Pulmonary artery endothelial cell (primary cell): ENCODE results near the gene MRPS30. TPM values are rescaled to one million over a fixed set of nuclear protein-coding genes. Genes with fewer than 3 reads are reported as not detected.
"Not testable (repeated sequence)": the region's sequence is repeated elsewhere in the genome, so short reads cannot be mapped to it uniquely, and the experiment has no call there.

ENCODE experiments used
- DNase-seq: peaks from one replicate; pipeline ENCODE4 v3.0.0-alpha.2; 2011; ENCODE audit warnings: low read depth, low spot score
- total RNA-seq: library from RNA; depleted of rRNA; stranded (reverse); fragments of >200 nt; gene quantifications from 2 replicates; pipeline ENCODE4 v1.2.3, GENCODE V29; 2014

The MRPS30 gene
- total RNA-seq, 1 donor from 2014 or later, result 61.0 TPM

DNA sequence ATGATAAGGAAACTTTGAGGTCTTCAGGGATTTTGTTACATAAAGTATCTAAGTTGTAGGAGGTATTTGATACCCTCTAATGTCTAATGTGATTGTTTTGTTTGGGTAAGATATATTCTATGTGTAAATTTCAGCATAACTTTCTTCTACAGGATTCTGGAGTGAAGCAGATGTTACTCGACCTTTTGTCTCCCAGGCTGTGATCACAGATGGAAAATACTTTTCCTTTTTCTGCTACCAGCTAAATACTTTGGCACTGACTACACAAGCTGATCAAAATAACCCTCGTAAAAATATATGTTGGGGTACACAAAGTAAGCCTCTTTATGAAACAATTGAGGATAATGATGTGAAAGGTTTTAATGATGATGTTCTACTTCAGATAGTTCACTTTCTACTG lies 6.0 kb downstream of the MRPS30 start:
- no peak for DNase-seq

DNA sequence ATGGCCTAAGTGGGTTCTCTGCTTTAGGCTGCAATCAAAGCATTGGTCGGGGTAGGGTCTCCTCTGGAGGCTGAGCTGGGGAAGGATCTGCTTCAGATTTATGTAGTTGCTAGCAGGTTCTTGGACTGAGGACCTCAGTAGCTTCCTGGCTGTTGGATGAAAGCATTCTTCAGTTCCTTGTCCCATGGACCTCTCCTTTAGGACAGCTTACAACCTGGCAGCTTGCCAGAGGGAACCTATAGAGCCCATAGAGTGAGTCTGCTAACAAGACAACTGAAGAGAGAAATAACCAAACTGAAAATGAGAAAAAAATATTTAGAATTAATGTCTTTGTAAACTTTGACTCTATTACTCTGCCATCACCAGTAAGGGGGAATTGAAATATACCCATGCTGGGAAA lies 12.4 kb downstream of the MRPS30 start:
- DNase-seq, result no peak

DNA sequence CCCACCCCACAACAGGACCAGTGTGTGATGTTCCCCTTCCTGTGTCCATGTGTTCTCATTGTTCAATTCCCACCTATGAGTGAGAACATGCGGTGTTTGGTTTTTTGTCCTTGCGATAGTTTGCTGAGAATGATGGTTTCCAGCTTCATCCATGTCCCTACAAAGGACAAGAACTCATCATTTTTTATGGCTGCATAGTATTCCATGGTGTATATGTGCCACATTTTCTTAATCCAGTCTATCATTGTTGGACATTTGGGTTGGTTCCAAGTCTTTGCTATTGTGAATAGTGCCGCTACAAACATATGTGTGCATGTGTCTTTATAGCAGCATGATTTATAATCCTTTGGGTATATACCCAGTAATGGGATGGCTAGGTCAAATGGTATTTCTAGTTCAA lies 15.9 kb downstream of the MRPS30 start:
- DNase-seq, result not testable (repeated sequence)

- DNase-seq, result no peak
Observed at GRCh38 chr5:44827681-44828080, 18.9 kb downstream of the MRPS30 start.

GRCh38 chr5:44828719-44829118 lies 20.0 kb downstream of the MRPS30 start:
- DNase-seq, result no peak

GRCh38 chr5:44830951-44831350 lies 22.2 kb downstream of the MRPS30 start:
- DNase-seq, result no peak

DNA sequence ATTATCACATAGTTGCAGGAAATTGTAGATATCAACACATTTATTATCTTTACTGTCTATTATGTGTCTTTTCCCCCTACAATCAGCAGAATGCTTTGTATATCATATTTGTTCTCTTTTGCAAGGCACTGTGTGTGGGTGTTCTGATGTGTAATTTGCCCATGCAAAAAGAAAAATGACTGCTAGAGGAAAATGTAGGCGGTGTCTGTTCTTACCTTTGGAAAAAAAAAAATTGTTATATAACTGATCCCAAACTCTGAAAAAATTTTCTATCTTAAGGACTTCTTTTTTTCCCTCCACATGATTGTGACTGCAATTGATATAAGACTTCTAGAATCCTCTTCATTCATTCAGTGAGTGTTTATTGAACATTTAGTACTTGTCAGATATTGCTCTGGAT lies 24.5 kb downstream of the MRPS30 start:
- DNase-seq, result no peak

- DNase-seq, result no peak
Observed at GRCh38 chr5:44835693-44836092, 26.9 kb downstream of the MRPS30 start.

DNA sequence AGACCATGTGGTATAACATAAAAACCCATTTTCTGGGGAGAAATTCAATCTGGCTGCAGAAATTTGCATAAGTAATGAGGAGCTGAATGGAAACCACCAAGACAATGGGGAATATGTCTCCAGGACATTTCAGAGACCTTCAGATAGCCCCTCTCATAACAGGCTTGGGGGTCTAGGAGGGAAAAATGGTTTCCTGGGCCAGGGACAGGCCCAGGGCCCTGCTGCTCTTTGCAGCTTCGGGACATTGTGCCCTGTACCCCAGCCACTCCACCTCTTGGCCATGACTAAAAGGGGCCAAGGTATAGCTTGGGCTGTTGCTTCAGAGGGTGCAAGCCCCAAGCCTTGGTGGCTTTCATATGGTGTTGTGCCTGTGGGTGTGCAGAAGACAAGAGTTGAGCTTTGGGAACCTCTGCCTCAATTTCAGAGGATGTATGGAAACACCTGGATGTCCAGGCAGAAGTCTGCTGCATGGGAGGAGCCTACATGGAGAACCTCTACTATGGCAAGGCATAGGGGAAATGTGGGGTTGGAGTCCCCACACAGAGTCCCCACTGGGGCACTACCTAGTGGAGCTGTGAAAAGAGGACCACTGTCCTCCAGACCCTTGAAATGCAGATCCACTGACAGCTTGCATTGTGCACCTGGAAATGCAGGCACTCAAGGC lies 30.4 kb downstream of the MRPS30 start:
- DNase-seq, result no peak

DNA sequence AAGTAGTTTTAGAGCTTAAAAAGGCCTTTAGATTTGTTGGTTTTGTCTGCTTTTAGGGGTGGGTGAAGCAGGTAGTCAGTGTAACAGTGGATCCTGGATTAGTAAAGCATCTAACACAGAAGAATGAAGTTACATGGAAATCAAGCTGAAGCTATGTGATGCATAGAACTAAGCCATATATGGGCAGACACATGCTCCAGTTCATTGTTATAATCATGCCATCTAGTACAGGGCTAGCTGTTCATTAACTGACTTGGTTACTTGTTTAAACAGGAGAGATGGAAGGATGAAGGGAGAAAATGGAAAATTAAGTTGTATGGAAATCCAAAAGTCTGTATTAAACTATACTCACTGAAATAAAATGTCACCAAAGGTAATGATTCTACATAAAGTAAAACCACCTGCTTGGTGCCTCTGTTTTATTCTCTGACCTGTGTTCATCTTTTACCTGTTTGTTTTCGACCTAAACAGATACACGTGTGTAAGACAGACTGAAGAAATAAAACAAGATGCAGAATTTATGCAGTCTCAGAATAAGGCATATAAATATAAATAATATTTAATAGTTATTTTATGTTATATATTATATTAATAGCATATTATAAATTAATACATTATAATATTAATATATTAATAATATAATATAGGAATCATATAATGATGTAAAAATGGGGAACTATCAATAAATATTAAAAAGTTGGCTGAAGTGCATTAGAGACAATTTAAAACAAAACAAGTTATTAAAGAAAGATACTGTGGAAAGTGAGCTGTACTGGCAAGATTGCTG lies 33.9 kb downstream of the MRPS30 start:
- DNase-seq, result no peak

GRCh38 chr5:44844744-44845143 lies 36.0 kb downstream of the MRPS30 start:
- DNase-seq, result no peak

- DNase-seq, result no peak
Observed at GRCh38 chr5:44845777-44846176, 37.0 kb downstream of the MRPS30 start.

GRCh38 chr5:44847206-44847852 lies 38.6 kb downstream of the MRPS30 start:
- no peak for DNase-seq

- no peak for DNase-seq
Observed at GRCh38 chr5:44860267-44860666, 51.5 kb downstream of the MRPS30 start.

GRCh38 chr5:44862808-44863207 lies 54.1 kb downstream of the MRPS30 start:
- DNase-seq, result no peak
